ENCODE measurements around the gene CELF4.

GRCh38 chr18:37448946-37449345 lies 116.7 kb downstream of the CELF4 start:
- no peak for TF ChIP-seq GATA2 (IDR thresholded peaks at IDR 0.05; ENCODE audit: low read depth, low read length)
- TF ChIP-seq GATA3 (IDR thresholded peaks at IDR 0.05; ENCODE audit: low read depth, low read length), result no peak

Measured in SH-SY5Y (cell line).